NCI-H128 (cell line): Measurements from ENCODE around the gene PPARG.
"Not testable (repeated sequence)": the region's sequence is repeated elsewhere in the genome, so short reads cannot be mapped to it uniquely, and the experiment has no call there.

ENCODE experiments used
- DNase-seq: peaks from one replicate; lab custom pipeline; 2025; ENCODE audit not compliant: unreplicated experiment; lab: John Stamatoyannopoulos, UW

PPARG gene

GRCh38 chr3:12456441-12456840 lies 167.6 kb downstream of the PPARG start:
- DNase-seq, result no peak

- not testable (repeated sequence) for DNase-seq
Observed at GRCh38 chr3:12457380-12457779, 168.5 kb downstream of the PPARG start.

- no peak for DNase-seq
Observed at GRCh38 chr3:12458901-12459300, 170.0 kb downstream of the PPARG start.

GRCh38 chr3:12460127-12460526 lies 171.3 kb downstream of the PPARG start:
- no peak for DNase-seq

GRCh38 chr3:12461097-12461649 lies 172.3 kb downstream of the PPARG start:
- no peak for DNase-seq

GRCh38 chr3:12462159-12462947 lies 173.5 kb downstream of the PPARG start:
- no peak for DNase-seq

- no peak for DNase-seq
Observed at GRCh38 chr3:12463686-12464085, 174.8 kb downstream of the PPARG start.

GRCh38 chr3:12464181-12464580 lies 175.3 kb downstream of the PPARG start:
- DNase-seq, result no peak

GRCh38 chr3:12465151-12465835 lies 176.4 kb downstream of the PPARG start:
- no peak for DNase-seq

GRCh38 chr3:12465836-12466225 lies 177.0 kb downstream of the PPARG start:
- DNase-seq, result no peak

- DNase-seq, result no peak
Observed at GRCh38 chr3:12467746-12468145, 178.9 kb downstream of the PPARG start.

- DNase-seq, result no peak
Observed at GRCh38 chr3:12468276-12468675, 179.4 kb downstream of the PPARG start.

- DNase-seq, result no peak
Observed at GRCh38 chr3:12468757-12469156, 179.9 kb downstream of the PPARG start.

GRCh38 chr3:12469222-12469621 lies 180.4 kb downstream of the PPARG start:
- DNase-seq, result not testable (repeated sequence)

- DNase-seq, result no peak
Observed at GRCh38 chr3:12470111-12470510, 181.2 kb downstream of the PPARG start.

GRCh38 chr3:12470680-12471079 lies 181.8 kb downstream of the PPARG start:
- no peak for DNase-seq

- no peak for DNase-seq
Observed at GRCh38 chr3:12471241-12471640, 182.4 kb downstream of the PPARG start.

- no peak for DNase-seq
Observed at GRCh38 chr3:12472000-12472610, 183.2 kb downstream of the PPARG start.

GRCh38 chr3:12472796-12473195 lies 183.9 kb downstream of the PPARG start:
- DNase-seq, result no peak

- DNase-seq, result no peak
Observed at GRCh38 chr3:12473511-12473910, 184.6 kb downstream of the PPARG start.

GRCh38 chr3:12476238-12476897 lies 187.5 kb downstream of the PPARG start:
- DNase-seq, result no peak
